EL (cell line): ENCODE measurements around the gene RXFP1.
A peak's percentile ranks its signal among the peaks of the same experiment; 100 is the strongest.

Source experiments
- DNase-seq: peaks from one replicate; pipeline ENCODE4 v3.0.0-alpha.2; 2016

The RXFP1 gene

DNA sequence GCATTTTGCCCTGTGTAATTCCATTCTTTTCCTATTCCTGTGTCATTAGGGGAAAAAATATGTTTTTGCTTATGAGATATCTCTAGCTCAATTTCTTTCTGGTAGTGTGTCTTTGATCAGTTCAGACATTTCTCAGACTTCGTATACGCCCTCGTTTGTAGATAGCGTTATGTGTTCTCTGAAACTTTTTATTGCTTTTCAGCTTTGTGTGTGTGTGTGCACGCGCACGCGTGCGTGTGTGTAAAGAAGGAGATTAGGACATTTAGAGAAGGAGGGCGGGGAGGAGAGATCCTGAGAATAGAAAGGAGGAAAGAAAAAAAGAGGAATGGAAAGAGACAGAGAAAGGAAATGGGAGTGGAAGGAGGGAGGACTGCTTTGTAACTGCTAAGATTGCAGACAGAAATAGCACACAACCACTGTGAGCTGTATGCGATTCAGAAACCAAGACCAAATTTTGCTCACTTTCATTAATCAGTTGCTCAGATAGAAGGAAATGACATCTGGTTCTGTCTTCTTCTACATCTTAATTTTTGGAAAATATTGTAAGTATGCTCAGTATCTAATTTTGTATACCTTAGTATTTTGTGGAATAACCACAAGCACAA, at the start of gene RXFP1:
Gene RXFP1, plus strand, starts transcription at position 399 of the 605 bp plus-strand sequence. Its CDS starts 95 bp downstream, at position 494.
- no peak for DNase-seq

DNA sequence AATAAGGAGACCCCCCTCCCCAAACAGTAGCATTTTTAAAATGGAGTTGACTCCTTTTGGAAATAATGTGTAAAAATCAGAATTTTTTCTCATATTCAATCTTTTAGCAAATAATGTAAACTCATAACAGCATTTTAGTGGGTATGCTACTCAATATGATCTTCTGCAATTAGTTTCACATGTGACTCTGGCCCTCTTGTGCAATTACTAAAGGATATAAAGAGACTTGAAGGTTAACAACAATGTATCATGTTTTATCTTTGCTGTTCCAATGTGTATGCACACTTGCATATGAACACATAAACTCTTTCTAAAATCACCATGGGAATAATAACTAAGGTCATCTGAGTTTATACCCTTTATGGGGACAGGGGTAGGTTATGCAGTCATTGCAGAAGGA, 39.9 kb upstream of the RXFP1 start:
- no peak for DNase-seq

DNA sequence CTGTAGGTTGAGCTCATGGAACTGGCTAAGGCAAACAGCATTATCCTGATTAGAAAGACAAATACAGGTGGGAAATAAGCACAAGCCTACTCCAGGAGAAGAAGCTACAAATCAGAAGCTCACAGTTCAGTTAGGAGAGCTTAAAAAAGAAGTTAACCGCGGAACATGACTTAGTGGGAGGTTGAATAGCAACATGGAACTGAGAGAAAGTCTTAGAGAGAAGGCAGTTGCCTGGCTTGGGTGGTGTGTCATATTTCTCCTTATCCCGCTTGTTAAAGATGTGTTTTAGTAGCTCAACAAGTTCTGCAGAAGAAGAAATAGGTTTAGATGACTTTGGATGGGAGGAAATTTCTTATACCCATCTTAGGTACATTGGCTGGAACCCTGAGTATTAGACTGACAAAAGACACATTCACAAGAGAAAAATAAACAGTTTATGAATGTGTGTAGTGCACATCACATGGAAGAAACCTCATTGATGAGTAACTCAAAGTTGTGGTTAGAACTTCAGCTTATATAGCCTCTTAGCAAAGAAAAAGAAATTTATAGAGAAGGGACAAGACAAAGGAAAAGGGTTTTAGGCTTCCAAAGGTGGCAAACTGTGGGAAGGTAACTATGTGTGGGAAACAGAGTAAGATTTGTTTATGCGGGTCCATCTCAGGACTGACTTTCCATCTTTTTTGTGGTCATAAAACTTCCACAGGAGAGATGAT, 37.4 kb upstream of the RXFP1 start:
- DNase-seq = peak; percentile 45

DNA sequence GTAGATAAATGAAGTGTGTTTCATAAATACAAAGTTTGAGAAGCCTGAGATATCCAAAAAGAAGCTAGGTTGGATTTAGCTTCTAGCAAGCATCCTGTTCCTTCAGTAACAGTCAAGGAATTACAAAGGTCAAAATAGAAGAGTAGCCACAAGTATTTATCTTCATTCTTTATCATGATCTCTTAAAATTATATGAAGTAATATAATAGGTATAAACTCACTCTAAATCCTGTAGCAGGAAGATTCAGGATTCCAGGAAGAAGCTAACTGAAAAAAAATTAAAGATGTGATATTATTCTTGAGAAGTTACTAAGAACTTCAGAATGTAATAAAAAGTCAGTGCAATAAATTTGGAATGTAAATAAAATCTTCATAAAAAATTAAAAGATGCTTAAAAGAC, 31.1 kb upstream of the RXFP1 start:
- DNase-seq = peak; percentile 15

DNA sequence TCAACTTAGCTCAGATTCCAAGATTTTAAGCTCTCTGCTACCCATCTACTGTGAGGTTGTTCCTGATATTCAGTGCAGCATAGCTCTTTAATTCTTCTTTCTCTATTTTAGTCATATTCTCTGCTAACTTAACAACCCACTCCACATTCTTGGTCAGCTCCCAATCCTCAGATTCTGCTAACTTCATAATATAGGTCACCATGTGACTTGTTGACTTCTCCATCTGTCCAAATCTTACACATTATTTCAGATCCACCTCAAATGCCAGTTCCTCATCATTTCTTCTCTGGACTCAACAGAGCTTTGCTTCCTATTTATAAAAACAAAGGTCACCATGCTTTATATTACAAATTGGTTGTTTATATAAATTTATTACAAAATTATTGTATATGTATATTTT, 29.3 kb upstream of the RXFP1 start:
- no peak for DNase-seq

DNA sequence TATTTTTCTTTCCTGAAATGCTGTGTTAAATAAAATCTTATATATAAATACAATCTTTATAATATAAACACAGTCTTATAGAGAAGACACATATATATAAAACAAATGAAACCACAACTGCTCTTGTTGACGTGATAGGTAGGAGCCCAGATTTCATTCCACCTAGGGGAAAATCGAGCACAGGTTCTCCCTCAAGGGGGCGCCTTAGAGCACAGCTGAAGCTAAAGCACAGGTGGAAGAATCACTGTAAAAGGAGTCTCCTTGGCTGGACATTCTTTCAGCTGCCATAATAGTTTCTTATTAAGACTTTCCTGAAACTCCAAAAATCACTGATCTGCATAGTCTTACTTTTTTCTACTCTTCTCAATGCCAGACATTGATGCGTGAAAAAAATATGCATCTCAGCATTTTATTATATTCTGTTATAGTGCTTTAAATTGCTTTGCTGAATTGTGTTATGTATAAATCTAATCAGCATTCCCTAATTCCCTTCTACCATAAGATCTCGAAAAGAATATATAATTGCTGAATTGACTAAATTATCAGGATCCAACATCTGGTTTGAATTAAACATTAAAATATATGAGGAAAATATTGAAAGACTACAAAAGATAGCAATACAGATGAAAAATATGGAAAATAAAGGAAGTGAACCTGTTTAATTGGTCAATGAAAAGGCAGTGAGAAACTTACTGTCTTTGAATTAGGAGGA, 25.5 kb upstream of the RXFP1 start:
- DNase-seq = peak; percentile 8

DNA sequence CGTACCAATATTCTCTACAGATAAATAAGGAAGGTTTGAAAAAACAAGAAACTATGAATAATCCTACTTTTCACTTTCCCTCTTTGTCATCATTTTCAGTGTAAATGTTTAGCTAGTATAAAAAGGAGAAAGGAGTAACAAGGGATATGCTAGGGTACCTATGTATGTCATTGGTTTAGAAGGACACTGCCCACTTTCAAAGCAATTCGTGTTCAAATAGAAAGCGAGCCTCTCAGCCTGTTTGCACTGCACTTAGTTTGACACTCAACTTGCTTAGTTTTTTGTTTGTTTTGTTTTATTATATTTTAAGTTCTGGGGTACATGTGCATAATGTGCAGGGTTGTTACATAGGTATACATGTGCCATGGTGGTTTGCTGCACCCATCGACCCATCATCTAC, 21.6 kb upstream of the RXFP1 start:
- no peak for DNase-seq

DNA sequence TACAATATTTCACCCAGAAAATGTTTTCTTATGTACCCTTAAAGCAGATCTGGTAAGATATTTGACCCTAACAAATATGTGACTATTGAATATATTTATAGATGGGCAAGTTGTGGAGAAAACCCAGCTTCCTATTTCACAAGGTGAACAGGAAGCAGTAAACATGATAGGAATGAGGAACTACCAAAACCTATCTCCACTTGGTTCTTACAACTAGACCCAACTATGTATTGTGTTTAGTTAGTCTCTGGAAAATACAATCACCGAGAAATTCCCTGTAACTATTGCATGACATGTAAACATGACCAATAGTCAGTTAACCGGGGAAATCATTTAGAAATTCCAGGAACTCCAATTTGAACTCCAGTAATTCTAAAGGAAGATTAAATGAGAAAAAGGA, 8.4 kb upstream of the RXFP1 start:
- no peak for DNase-seq

DNA sequence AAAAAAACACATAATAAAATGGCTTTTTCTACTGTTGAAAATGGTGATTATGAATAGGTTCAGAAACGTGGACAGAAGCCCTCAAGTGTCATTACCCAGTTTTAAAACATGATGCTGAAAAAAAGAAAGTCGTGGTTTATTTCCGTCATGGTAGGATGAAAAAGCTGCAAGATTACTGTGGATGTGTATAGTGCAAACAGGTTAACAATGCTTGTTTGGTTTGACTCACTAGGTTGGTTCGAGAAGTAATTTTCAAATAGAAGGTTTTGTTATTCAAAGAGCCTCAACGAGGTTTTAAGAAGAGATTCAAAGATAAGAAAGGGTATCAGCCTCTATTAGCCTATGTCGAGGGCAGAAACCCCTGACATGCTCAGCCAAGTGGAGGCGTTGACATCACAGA, 2.5 kb upstream of the RXFP1 start:
- no peak for DNase-seq

DNA sequence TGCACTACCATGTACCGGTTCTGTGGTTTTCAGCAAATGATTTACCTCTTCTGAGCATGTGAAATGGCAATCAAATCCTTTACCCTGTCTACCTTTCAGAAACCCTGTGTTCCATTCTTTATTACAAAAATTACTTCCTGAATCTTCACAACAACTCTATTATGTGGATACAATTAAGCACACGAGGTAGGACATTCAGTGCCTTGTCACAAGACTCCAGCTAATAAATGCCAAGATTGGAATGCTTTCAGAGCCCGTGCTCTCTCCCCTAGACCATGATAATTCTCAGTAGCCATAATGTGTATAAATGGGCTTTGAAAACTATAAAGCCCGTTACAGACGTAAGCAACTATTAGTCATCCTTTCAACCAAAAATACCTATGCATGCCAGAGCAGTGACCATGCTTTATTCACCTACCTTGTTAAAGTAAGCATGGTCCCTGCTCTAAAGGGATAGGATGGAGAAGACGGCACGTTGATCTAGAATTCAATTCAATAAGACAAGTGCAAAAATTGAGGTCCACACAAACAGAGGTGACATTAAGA, 2.4 kb downstream of the RXFP1 start:
- DNase-seq = no peak

DNA sequence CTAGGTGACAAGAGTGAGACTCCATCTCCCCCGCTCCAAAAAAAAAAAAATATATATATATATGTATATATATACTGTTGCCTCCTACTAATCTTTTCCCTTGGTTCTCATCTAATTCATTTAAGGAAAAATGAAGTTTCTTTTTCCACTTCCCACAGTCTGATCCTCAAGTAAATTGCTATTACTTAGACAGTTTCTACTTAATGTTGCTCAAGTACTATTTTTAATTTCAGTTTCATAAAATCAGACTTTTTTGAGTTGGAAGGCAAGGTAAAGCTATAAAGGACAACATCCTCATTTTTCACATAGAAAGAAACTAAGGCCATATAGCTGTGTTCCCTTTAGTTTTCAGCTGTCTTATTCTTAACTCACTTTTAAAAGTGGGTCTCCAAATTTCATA, 5.8 kb downstream of the RXFP1 start:
- DNase-seq = no peak

DNA sequence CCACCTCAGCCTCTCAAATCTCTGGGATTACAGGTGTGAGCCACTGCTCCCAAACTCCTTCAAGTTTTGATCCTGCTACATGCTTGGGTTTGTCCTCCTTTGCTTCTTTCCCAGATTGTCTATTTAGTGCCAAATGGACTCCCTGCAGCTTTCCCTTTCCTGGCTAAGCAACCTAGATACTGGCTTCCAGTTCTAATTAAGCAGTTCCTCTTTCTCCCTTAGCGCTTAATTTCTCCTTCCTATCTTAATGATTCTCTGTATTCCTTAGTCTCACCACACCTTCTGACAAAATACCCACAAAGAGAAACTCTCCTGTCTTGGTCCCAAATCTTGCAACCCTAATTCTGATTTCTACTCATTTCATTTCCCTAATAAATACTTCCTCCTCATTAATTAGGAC, 7.8 kb downstream of the RXFP1 start:
- DNase-seq = no peak

DNA sequence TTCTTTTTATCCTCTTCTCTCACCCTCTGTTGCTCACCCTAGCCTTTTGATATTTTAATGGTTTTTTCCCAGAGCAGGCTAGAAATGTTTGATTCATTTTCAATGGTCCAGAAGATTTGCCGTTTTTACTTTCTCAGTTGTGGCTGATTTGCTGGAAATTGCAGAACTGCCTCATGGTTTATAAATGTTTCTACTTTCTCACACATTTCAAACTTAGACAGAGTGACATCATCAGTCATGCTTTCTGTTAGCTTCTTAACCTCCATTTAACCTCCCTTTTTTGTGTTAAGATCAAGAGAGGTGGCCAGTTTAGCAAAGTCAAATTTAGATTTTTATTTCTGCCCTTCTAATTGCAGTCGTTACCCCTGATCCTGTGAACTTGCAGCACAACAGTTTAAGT, 8.7 kb downstream of the RXFP1 start:
- DNase-seq = no peak

DNA sequence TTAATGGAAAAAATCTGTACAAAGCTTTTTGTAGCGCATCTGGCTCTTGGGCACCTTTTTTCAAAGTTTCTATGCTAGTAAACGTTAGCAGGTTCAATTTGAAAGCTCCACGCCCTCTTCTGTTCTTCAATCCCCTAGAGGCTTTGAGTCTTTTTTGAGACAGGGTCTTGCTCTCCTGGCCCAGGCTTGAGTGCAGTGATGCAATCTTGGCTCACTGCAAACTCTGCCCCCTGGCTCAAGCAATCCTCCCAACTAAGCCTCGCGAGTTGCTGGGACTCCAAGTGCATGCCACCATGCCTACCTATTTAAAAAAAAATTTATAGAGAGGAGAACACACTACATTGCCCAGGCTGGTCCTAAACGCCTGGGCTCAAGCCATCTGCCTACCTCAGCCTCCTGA, 9.2 kb downstream of the RXFP1 start:
- no peak for DNase-seq

DNA sequence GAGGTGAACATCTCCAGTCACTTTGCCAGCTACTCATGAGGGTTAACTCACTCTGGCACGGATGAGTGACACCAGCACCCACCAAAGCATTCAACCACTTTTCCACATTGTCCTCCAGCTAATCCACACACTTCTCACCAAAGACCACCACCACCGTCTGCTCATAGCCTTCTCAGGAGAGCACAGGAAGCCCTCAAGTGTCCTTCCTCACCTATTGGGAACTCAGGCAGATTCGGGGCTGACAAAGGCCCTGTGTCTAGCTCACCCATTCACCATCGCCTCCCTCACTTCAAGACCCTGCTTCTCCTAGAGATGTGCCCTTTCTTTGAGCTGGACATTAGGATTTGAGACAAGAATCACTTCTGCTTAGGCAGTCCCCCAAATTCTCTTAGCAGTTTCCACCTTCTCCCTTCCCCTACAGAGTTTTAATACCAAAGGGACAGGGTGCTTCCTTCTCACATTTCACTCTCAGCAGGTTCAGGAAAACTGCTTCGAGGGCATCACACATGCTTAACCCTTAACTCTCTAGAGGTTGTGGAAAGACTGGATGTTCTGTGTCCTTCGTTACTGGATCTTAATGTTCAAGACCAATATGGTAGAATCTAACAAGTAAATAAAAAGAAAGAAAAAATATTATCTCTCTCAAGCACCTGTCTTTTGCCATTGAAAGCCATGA, 11.0 kb downstream of the RXFP1 start:
- no peak for DNase-seq

DNA sequence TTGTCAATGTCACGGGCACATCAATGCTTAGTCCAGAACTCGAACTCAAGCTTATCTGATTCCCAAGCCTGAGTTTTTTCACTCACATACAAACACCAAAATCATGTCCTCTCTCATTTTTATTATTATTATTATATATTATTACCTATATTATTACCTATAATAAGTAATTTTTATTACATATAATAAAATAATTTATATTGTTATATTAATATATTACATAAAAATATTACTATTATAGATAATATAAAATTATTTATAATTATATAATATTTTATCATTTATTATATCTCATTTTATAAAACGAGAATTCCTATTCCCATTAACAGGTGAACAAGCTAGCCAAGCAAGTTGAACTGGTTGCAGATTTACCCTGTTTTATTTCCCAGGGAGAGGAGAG, 13.0 kb downstream of the RXFP1 start:
- no peak for DNase-seq

DNA sequence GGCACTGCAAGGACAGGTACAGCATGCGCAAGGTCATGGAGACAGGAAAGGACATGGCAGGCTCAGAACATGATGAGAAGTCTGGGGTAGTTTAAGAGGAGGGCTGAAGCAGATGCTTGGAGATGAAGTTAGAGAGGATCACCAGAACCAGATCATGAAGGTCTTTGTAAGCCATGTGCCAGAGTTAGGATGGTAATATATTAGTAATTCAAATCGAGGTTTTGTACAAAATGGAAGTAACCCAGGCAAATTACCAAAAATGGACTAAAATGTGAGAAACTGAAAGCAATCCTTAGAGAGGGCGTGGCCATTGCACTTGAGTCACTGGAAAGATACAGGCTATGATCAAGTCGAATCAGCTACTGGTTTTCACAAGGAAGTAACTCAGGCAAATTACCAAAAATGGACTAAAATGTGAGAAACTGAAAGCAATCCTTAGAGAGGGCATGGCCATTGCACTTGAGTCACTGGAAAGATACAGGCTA, 13.5 kb downstream of the RXFP1 start:
- peak; percentile 81 for DNase-seq

DNA sequence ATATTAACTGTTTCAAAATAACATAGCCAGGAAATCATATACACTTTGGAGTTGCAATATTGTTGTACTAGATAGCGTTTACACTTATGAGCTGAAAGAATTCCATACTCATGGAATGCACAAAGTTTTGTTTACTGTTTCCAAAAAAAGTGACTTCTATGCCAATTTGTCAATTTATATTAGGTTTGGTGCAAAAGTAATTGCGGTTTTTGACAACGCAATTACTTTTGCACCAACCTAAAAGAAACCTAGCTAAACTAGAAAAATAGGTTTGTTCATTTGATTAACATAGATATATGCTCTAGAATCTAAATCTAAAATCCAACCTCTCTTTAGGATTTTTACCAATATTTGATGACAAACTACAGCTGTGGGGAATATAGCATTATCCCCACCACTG, 15.2 kb downstream of the RXFP1 start:
- no peak for DNase-seq

DNA sequence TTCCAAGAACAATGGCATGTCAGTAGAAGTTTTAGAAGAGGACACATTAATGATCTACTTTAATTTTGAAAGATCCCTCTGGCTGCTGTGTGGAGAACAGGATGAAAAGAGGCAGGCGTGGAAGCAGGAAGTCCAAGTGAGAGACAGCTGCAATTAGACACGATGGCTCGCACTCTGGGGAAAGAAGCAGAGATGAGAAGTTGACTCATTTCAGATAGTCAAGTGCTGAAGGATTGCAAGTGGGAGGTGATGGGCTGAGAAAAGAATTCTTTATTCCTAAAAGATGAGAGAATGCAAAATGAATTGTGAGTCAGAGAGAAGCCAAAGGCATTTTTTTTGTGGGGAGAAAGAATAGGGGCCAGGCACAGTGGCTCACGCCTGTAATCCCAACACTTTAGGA, 16.5 kb downstream of the RXFP1 start:
- peak; percentile 71 for DNase-seq

DNA sequence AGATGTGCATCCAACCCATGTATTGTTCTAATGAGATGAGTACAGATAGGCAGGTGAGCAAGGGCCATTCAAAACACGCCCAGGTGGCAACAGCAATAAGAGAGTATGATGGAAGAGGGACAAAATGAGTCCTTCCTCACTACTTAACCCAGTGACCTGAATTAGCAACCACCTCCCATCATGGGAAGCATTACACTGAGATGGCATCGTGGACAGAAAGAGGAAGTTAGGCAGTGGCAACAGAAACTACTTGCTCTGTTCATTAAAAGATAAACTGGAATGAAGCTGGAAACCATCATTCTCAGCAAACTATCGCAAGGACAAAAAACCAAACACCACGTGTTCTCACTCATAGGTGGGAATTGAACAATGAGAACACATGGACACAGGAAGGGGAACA, 17.2 kb downstream of the RXFP1 start:
- no peak for DNase-seq

DNA sequence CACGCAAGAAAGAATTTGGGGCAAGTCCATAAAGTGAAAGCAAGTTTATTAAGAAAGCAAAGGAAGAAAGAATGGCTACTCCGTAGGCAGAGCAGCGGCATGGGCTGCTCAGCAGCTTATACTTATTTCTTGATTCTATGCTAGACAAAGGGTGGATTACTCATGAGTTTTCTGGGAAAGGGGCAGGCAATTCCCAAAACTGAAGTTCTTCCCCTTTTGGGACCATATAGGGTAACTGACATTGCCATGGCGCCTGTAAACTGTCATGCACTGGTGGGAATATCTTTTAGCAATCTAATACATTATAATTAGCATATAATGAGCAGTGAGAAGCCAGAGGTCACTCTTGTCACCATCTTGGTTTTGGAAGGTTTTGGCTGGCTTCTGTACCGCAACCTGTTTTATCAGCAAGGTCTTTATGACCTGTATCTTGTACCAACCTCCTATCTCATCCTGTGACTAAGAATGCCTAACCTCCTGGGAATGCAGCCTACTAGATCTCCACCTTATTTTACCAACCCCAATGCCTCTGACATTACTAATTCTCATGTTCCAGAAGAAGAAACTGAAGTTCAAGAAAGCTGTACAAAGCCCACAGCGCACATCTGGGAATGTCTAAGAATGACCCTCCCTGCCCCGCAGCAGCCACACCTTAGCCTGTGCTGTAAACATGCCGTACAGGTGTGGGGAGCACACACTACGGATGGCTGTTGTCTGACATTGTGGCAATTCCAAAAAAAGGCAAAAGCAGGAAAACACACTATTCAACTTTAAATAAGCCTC, 18.6 kb downstream of the RXFP1 start:
- DNase-seq = no peak

DNA sequence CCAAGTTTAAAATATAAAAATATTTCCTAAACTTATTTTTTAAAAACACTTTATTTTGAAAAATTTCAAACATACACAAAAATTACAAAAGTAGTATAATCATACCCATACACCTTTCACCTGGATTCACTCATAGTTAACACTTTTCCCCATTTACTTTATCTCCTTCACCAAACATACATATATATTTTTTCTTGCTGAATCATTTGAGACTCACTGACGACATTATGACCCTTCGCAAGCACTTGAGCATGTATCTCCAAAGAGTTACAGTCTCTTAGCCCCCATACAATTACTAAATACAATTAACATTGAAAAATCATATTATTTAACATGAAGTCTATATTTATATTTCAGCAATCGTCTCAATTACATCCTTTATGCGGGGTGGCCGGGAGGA, 19.8 kb downstream of the RXFP1 start:
- DNase-seq = no peak

DNA sequence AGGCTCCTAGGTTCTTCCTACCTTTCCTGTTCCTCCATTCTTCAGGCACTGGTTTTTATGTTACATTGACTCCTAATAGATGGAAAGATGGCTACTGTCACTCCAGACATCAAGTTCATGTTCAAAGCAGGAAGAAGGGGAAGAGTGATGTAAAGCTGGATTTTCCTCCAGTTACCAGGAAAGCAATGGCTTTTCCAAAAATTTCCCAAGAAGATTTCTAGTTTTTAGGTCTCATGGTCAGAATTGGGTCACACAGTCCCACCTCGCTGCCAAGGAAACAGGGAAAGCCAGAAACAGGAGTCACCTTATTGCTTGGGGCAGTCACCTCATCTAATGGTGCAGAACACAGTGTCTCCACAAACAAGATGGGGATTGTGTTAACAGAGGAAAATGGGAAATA, 21.5 kb downstream of the RXFP1 start:
- no peak for DNase-seq
